CD8-positive, alpha-beta memory T cell (primary cell): ENCODE measurements around the gene TEKT2. TPM values are rescaled to one million over a fixed set of nuclear protein-coding genes. Genes with fewer than 3 reads are reported as not detected.

Experiments used
- CTCF ChIA-PET: fragments of 350-600 bp; sonication (Branson Sonifier 250); formaldehyde crosslinking; loops from one replicate; lab custom pipeline; 2021; ENCODE audit warnings: antibody characterized with exemption; lab: Charles Lee
- POLR2A ChIA-PET: fragments of 350-600 bp; sonication (Branson Sonifier 250); formaldehyde crosslinking; loops from one replicate; lab custom pipeline; 2021; ENCODE audit warnings: antibody characterized with exemption; lab: Charles Lee
- DNase-seq, 5 donors: peaks; one replicate each; pipeline versions ENCODE4 v3.0.0 to v3.0.0-alpha.2; 2020 to 2022; ENCODE audit warnings: mixed read lengths in 1 of 5
- H3K27ac ChIP-seq: one replicate; pipeline ENCODE4 v1.7.0; 2013; ENCODE audit warnings: low read depth, mild to moderate bottlenecking, low read length, moderate library complexity
- H3K27me3 ChIP-seq: 2 replicates; pipeline ENCODE4 v1.7.0; 2013; ENCODE audit warnings: low read length, mild to moderate bottlenecking; ENCODE audit not compliant: insufficient read depth, poor library complexity, severe bottlenecking
- H3K36me3 ChIP-seq: 2 replicates; pipeline ENCODE4 v1.7.0; 2013; ENCODE audit warnings: mild to moderate bottlenecking, low read length, moderate library complexity; ENCODE audit not compliant: insufficient read depth
- H3K4me1 ChIP-seq: 2 replicates; pipeline ENCODE4 v1.7.0; 2013; ENCODE audit warnings: mild to moderate bottlenecking, low read length, moderate library complexity; ENCODE audit not compliant: insufficient read depth
- H3K4me3 ChIP-seq: 2 replicates; pipeline ENCODE4 v1.7.0; 2013; ENCODE audit warnings: mild to moderate bottlenecking, low read length
- H3K9me3 ChIP-seq: 2 replicates; pipeline ENCODE4 v1.7.0; 2013; ENCODE audit warnings: mild to moderate bottlenecking, low read length
- H3K27ac Mint-ChIP-seq, 8 donors: one replicate each; pipeline ENCODE4 v1.8.0; 2020 to 2021; ENCODE audit warnings: mixed read lengths in 8 of 8, mild to moderate bottlenecking in 6 of 8, inconsistent platforms in 3 of 8, moderate library complexity in 3 of 8
- H3K27me3 Mint-ChIP-seq, 2 donors: one replicate each; pipeline ENCODE4 v1.8.0; 2020 to 2021; ENCODE audit warnings: mixed read lengths in 2 of 2, mild to moderate bottlenecking in 1 of 2, moderate library complexity in 1 of 2
- H3K36me3 Mint-ChIP-seq, 3 donors: one replicate each; pipeline ENCODE4 v1.8.0; 2020 to 2021; ENCODE audit warnings: mixed read lengths in 3 of 3, inconsistent platforms in 1 of 3, mild to moderate bottlenecking in 1 of 3
- H3K4me1 Mint-ChIP-seq, 3 donors: one replicate each; pipeline ENCODE4 v1.8.0; 2020 to 2021; ENCODE audit warnings: mixed read lengths in 3 of 3, inconsistent platforms in 1 of 3, mild to moderate bottlenecking in 1 of 3
- H3K4me3 Mint-ChIP-seq, 7 donors: one replicate each; pipeline ENCODE4 v1.8.0; 2020 to 2021; ENCODE audit warnings: mixed read lengths in 7 of 7, mild to moderate bottlenecking in 6 of 7, moderate library complexity in 4 of 7, inconsistent platforms in 2 of 7
- H3K9me3 Mint-ChIP-seq, 5 donors: one replicate each; pipeline ENCODE4 v1.8.0; 2020 to 2022; ENCODE audit warnings: mixed read lengths in 5 of 5, mild to moderate bottlenecking in 3 of 5, moderate library complexity in 2 of 5, inconsistent platforms in 1 of 5
- polyA plus RNA-seq: library from polyadenylated mRNA; unstranded; fragments of 300-500 nt; fragmentation: Illumina TruSeq; gene quantifications from one replicate; pipeline ENCODE4 v1.2.3, GENCODE V29; 2021
- total RNA-seq, 2 experiments: library from RNA; stranded (reverse); gene quantifications; one replicate each; pipeline ENCODE4 v1.2.3, GENCODE V29; 2021

Gene TEKT2, protein sequence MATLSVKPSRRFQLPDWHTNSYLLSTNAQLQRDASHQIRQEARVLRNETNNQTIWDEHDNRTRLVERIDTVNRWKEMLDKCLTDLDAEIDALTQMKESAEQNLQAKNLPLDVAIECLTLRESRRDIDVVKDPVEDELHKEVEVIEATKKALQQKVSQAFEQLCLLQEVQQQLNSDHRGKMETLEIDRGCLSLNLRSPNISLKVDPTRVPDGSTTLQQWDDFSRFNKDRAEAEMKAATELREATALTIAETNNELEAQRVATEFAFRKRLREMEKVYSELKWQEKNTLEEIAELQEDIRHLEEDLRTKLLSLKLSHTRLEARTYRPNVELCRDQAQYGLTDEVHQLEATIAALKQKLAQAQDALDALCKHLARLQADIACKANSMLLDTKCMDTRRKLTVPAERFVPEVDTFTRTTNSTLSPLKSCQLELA
- not detected for total RNA-seq
- not detected for polyA plus RNA-seq

DNA sequence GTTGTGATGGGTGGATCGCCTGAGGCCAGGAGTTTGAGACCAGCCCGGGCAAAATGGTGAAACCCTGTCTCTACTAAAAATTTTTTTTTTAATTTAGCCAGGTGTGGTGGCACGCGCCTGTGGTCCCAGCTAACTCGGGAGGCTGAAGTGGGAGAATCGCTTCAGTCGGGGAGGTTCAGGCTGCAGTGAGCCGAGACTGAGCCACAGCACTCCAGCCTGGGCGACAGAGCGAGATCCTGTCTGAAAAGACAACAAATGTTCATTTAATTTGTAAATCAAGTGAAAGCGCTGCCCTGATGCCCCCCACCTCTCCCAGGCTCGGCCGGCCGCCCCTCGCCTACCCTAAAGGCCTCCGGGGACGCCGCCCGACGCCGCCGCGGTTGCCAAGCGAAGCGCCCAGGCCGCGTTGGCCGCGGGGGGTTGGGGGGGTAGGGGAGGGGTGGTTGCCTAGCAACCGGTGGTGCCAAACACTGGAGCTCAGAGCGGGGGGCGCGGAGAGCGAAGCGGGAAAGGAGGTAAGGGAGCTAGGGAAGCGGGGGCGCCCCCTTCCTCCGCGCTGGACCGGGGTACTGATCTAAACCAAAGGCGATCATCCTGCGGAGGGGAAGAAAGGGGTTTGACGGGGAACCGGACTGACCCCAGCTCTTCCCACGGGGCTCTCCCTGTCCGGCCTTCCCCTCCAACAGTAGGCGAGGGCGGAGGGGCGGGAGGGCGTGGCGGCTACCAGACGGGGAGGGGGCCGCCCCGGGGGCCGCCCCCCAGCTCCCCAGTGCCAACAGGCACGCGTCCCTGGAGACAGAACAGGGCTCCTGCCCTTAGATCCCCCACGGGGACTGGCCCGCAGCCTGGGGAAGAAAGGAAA, at the start of gene TEKT2:
TSS of gene TEKT2 (plus strand) at position 460 of the 862 bp plus-strand sequence. CDS start 828 bp downstream, outside the sequence.
- Histone ChIP-seq H3K4me1 (peaks cover 7% of the 10 kb centered on the region), H3K4me3 (no peak within 1 kb of the TSS), H3K27ac (no peak within 1 kb of the TSS), H3K27me3 (peaks cover 5% of the 10 kb centered on the region), H3K36me3 (no peaks in the 10 kb centered on the region), H3K9me3 (no peaks in the 10 kb centered on the region)
- CTCF ChIA-PET: interaction anchor here (0.7 kb wide), 1 partner anchor 283 kb away, joined by 3 read pairs; no protein-coding TSS in a partner anchor
- Mint-ChIP-seq H3K27me3 (peaks cover 20 to 43% of the 10 kb centered on the region in 2 donors), H3K27ac (no peak within 1 kb of the TSS), H3K4me3 (peak within 1 kb of the TSS in 2 of 7 donors; percentile 27 to 44), H3K36me3 (peaks cover 0 to 1% (median 0%) of the 10 kb centered on the region in 3 donors), H3K4me1 (peaks cover 2 to 11% (median 6%) of the 10 kb centered on the region in 3 donors), H3K9me3 (no peaks in the 10 kb centered on the region)
- DNase-seq: peak in 1 of 5 donors; percentile 26
- POLR2A ChIA-PET: no interaction called here

DNA sequence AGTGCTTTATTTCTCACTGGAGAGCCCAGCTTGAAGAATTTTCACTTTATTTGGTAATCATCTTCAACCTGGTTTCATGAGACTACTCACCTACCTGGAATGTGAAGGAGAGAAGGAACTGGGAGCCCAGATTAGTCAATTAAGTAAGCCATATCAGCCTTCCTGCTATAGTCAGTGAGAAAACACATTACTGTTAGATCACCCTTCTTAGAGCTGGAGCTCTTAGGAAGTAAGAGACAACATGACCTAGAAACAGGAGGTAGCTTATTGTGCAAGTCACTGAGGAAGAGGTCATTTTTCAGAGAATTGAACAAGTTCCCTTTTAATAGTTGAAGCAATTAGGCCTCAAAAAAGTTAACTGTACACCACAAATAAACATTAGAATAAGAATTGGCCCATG, 49.2 kb upstream of the TEKT2 start:
- H3K27me3 Mint-ChIP-seq: no peaks in the 10 kb centered on the region
- H3K9me3 Mint-ChIP-seq: no peaks in the 10 kb centered on the region
- H3K36me3 Mint-ChIP-seq: peaks cover 11 to 67% (median 20%) of the 10 kb centered on the region in 3 donors
- DNase-seq: no peak
- Histone ChIP-seq H3K4me3 (no peak overlapping the region), H3K4me1 (no peaks in the 10 kb centered on the region), H3K36me3 (peaks cover 11% of the 10 kb centered on the region), H3K27ac (no peak overlapping the region), H3K27me3 (no peaks in the 10 kb centered on the region), H3K9me3 (no peaks in the 10 kb centered on the region)
- CTCF ChIA-PET: no interaction called here
- no peak overlapping the region for H3K27ac Mint-ChIP-seq
- no peak overlapping the region for H3K4me3 Mint-ChIP-seq
- POLR2A ChIA-PET: no interaction called here
- H3K4me1 Mint-ChIP-seq: no peaks in the 10 kb centered on the region

DNA sequence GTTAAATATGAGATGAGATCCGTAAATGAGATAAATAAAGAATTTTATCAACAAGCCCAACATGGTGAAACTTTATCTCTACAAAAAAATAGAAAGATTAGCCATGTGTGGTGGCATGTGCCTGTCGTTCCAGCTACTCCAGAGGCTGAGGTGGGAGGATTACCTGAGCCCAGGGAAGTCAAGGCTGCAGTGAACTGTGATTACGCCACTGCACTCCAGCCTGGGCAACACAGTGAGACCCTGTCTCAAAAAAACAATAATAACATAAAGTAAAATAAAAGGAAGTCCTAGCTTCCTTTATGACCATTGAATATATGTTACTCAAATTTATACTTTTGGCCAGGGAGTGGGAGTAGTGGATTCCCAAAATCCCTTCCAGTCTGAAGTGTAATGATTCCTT, 48.7 kb upstream of the TEKT2 start:
- Mint-ChIP-seq H3K27me3 (no peaks in the 10 kb centered on the region), H3K4me1 (no peaks in the 10 kb centered on the region), H3K36me3 (peaks cover 11 to 69% (median 21%) of the 10 kb centered on the region in 3 donors), H3K27ac (no peak overlapping the region), H3K9me3 (no peaks in the 10 kb centered on the region), H3K4me3 (no peak overlapping the region)
- Histone ChIP-seq H3K4me1 (no peaks in the 10 kb centered on the region), H3K27ac (no peak overlapping the region), H3K9me3 (no peaks in the 10 kb centered on the region), H3K27me3 (no peaks in the 10 kb centered on the region), H3K36me3 (peaks cover 15% of the 10 kb centered on the region), H3K4me3 (no peak overlapping the region)
- no peak for DNase-seq
- ChIA-PET POLR2A (no interaction called here), CTCF (no interaction called here)

DNA sequence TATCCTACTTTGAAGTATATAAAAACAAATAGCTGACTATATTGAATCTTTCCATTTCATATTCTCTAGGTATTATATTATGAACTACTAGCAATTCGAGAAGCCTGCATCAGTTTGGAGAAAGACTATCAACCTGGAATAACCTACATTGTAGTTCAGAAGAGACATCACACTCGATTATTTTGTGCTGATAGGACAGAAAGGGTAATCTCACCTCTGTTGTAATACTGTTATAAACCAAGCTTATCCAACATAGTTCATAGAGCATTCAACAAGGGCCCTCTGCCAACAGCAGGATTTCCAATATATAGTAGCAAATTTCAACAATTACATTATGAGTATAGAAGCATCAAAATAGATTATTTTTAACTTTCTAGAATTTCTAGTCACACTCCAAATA, 43.7 kb upstream of the TEKT2 start:
- no peaks in the 10 kb centered on the region for H3K4me1 Mint-ChIP-seq
- no peak for DNase-seq
- no peaks in the 10 kb centered on the region for H3K27me3 ChIP-seq
- ChIA-PET POLR2A (no interaction called here), CTCF (no interaction called here)
- no peaks in the 10 kb centered on the region for H3K27me3 Mint-ChIP-seq
- H3K27ac Mint-ChIP-seq: no peak overlapping the region
- peaks cover 32% of the 10 kb centered on the region for H3K36me3 ChIP-seq
- no peak overlapping the region for H3K4me3 Mint-ChIP-seq
- H3K9me3 ChIP-seq: no peaks in the 10 kb centered on the region
- no peaks in the 10 kb centered on the region for H3K9me3 Mint-ChIP-seq
- H3K4me3 ChIP-seq: no peak overlapping the region
- no peaks in the 10 kb centered on the region for H3K4me1 ChIP-seq
- H3K36me3 Mint-ChIP-seq: peaks cover 6 to 67% (median 15%) of the 10 kb centered on the region in 3 donors
- no peak overlapping the region for H3K27ac ChIP-seq

DNA sequence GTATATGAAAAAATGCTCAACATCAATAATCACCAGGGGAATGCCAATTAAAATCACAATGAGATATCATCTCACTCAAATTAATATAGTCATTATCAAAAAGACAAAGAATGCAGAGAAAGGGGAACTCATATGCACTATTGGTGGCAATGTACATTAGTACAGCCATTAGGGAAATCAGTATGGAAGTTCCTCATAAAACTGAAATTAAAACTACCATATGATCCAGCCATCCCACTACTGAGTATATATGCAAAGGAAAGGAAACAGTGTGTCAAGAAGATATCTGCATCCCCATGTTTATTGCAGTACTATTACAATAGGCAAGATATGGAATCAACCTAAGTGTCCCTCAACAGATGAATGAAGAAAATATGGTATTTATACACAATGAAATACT, 32.1 kb upstream of the TEKT2 start:
- Mint-ChIP-seq H3K27me3 (no peaks in the 10 kb centered on the region), H3K36me3 (peaks cover 13 to 56% (median 20%) of the 10 kb centered on the region in 3 donors), H3K4me1 (no peaks in the 10 kb centered on the region), H3K27ac (peak overlapping the region in 1 of 8 donors; percentile 32), H3K9me3 (peaks cover 0 to 4% (median 2%) of the 10 kb centered on the region in 5 donors), H3K4me3 (no peak overlapping the region)
- ChIA-PET CTCF (no interaction called here), POLR2A (no interaction called here)
- Histone ChIP-seq H3K27ac (no peak overlapping the region), H3K36me3 (peaks cover 6% of the 10 kb centered on the region), H3K4me3 (no peak overlapping the region), H3K9me3 (peaks cover 4% of the 10 kb centered on the region), H3K4me1 (no peaks in the 10 kb centered on the region), H3K27me3 (no peaks in the 10 kb centered on the region)
- DNase-seq: no peak

DNA sequence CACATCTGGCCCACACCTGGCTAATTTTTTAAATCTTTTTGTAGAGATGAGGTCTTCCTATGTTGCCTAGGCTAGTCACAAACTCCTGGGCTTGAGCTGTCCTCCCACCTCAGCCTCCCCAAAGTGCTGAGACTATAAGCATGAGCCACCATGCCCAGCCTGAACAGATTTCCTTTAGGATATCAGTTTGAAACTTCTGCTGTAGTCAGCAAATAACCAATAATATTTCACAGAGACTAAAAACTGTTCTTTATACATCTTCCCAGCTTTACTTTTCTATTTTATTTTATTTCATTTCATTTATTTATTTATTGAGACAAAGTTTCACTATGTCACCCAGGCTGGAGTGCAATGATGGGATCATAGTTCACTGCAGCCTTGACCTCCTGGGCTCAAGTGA, 29.9 kb upstream of the TEKT2 start:
- Mint-ChIP-seq H3K9me3 (no peaks in the 10 kb centered on the region), H3K36me3 (peaks cover 0 to 43% (median 5%) of the 10 kb centered on the region in 3 donors), H3K27ac (no peak overlapping the region), H3K4me3 (no peak overlapping the region), H3K4me1 (no peaks in the 10 kb centered on the region), H3K27me3 (no peaks in the 10 kb centered on the region)
- Histone ChIP-seq H3K4me3 (no peak overlapping the region), H3K27me3 (no peaks in the 10 kb centered on the region), H3K36me3 (no peaks in the 10 kb centered on the region), H3K27ac (no peak overlapping the region), H3K9me3 (no peaks in the 10 kb centered on the region), H3K4me1 (no peaks in the 10 kb centered on the region)
- CTCF ChIA-PET: no interaction called here
- DNase-seq: no peak
- POLR2A ChIA-PET: interaction anchor here (0.6 kb wide), 1 partner anchor 25 kb away, joined by 4 read pairs; no protein-coding TSS in a partner anchor

DNA sequence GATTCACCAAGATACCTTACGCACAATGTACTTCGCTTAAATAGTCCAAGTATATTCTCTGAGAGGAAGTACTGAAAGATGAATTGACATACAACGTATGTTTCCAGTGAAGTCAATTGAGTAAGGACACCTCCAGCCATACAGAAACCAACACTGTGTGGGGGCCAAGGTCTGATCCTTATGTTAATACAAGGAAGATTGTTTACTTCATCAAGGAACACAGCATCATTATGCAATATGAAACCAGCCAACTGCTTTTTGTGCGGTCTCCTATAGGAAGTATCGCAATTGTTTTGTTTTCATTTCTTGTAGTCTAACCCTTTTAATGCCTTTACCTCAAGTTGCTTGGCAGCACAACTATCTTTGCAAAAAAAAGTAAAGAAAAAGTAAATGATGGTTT, 28.2 kb upstream of the TEKT2 start:
- Mint-ChIP-seq H3K27ac (no peak overlapping the region), H3K4me3 (no peak overlapping the region), H3K27me3 (no peaks in the 10 kb centered on the region), H3K4me1 (no peaks in the 10 kb centered on the region), H3K36me3 (peaks cover 0 to 45% (median 3%) of the 10 kb centered on the region in 3 donors), H3K9me3 (no peaks in the 10 kb centered on the region)
- H3K9me3 ChIP-seq: no peaks in the 10 kb centered on the region
- H3K4me3 ChIP-seq: no peak overlapping the region
- H3K36me3 ChIP-seq: no peaks in the 10 kb centered on the region
- no peaks in the 10 kb centered on the region for H3K27me3 ChIP-seq
- ChIA-PET POLR2A (no interaction called here), CTCF (no interaction called here)
- DNase-seq: no peak
- H3K4me1 ChIP-seq: no peaks in the 10 kb centered on the region
- no peak overlapping the region for H3K27ac ChIP-seq

DNA sequence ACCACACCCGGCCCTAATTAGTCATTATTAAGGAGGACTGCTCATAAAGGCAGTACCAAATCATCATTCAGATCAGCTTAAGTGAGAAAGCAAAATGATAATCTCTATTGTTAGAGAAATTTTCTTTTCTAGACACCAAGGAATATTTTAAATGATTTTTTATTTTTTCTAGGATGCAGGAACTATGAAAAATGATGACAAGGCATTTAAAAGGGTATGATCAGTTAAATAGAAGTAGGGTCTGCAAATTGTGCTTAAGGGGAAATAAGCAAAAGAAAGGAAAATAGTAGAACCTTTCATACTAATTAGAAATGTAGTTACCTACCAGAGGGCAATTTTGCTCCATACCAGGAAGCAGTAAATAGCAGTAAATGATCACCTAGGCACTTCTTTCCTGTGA, 21.6 kb upstream of the TEKT2 start:
- POLR2A ChIA-PET: no interaction called here
- H3K36me3 Mint-ChIP-seq: peaks cover 0 to 16% (median 7%) of the 10 kb centered on the region in 3 donors
- no peaks in the 10 kb centered on the region for H3K9me3 ChIP-seq
- H3K9me3 Mint-ChIP-seq: no peaks in the 10 kb centered on the region
- no peaks in the 10 kb centered on the region for H3K36me3 ChIP-seq
- no peak overlapping the region for H3K27ac Mint-ChIP-seq
- CTCF ChIA-PET: no interaction called here
- no peak for DNase-seq
- H3K4me1 ChIP-seq: no peaks in the 10 kb centered on the region
- H3K4me1 Mint-ChIP-seq: no peaks in the 10 kb centered on the region
- no peak overlapping the region for H3K27ac ChIP-seq
- H3K27me3 ChIP-seq: no peaks in the 10 kb centered on the region
- H3K4me3 Mint-ChIP-seq: no peak overlapping the region
- H3K4me3 ChIP-seq: no peak overlapping the region
- H3K27me3 Mint-ChIP-seq: no peaks in the 10 kb centered on the region
